ENCODE results near the gene RIMBP2. TPM values are rescaled to one million over a fixed set of nuclear protein-coding genes. Genes with fewer than 3 reads are reported as not detected.
A peak's percentile ranks its signal among the peaks of the same experiment; 100 is the strongest.

The RIMBP2 gene
- total RNA-seq, 1 donor from 2014 or later: 47.7 TPM

- FAIRE-seq (no peak), DNase-seq (ENCODE audit: low spot score in 2 of 2) (no peak)
Measured at GRCh38 chr12:130461839-130462557, 254.1 kb downstream of the RIMBP2 start.

DNA sequence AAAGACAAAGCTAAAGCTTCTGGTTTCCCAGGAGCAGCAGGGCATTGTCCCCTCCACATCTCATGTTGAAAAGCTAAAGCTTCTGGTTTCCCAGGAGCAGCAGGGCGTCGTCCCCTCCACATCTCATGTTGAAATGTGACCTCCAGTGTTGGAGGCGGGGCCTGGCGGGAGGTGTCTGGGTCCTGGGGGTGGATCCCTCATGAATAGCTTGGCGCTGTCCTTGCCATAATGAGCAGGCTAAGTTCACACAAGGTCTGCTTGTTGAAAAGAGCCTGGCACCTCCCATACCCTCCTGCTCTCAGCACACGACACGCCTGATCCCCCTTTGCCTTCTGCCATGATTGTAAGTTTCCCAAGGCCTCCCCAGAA lies 254.7 kb downstream of the RIMBP2 start:
- DNase-seq (ENCODE audit: low spot score in 2 of 2): no peak
- no peak for FAIRE-seq

GRCh38 chr12:130460611-130461446 lies 255.3 kb downstream of the RIMBP2 start:
- no peak for DNase-seq (ENCODE audit: low spot score in 2 of 2)
- FAIRE-seq: no peak

DNA sequence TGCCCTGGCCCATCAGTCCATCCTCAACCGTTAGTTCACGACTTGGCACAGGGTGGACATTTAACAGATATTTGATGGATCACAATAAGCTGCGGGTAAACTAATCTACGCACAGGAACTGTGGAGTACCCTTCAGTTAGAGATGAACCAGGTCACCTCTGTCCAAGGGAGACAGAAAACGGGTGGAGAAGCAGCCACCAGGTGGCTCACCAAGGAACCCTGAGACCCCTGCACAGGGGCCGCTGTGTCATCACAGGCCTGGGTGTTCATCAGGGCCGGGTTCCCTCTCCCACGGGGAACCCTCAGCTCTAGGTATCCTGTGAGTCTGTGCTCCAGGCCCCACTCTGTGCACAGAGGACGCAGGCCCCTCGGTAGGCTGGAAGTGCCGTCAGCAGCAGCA lies 256.2 kb downstream of the RIMBP2 start:
- FAIRE-seq: no peak
- DNase-seq (ENCODE audit: low spot score in 2 of 2): no peak

GRCh38 chr12:130458341-130458740 lies 257.8 kb downstream of the RIMBP2 start:
- DNase-seq (ENCODE audit: low spot score in 2 of 2) (no peak), FAIRE-seq (no peak)

- DNase-seq (ENCODE audit: low spot score in 2 of 2): no peak
- FAIRE-seq: no peak
Measured at GRCh38 chr12:130457215-130457614, 258.9 kb downstream of the RIMBP2 start.

GRCh38 chr12:130456375-130457199 lies 259.5 kb downstream of the RIMBP2 start:
- no peak for FAIRE-seq
- DNase-seq (ENCODE audit: low spot score in 2 of 2): peak in 1 of 2 donors; percentile 48

DNA sequence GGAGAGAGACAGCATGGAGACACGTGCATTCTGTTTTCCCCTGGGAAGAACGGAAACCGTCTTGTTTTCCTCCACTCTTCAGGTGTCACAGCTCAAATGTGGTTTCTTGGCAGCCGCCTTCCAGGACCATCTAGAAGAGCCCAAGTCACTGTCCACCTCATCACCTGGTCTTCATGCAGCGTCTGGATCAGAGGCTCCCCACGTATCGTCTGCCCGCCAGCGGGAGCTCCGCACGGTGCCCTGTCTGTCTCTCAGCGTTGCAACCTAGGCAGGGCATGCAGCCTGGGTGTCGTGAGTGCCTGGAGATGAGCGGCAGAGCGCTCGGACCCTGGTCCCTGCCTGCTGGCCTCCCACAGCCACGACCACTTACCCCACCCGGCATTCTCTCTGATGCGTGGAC lies 260.9 kb downstream of the RIMBP2 start:
- no peak for FAIRE-seq
- DNase-seq (ENCODE audit: low spot score in 2 of 2): no peak

- FAIRE-seq (no peak), DNase-seq (ENCODE audit: low spot score in 2 of 2) (no peak)
Measured at GRCh38 chr12:130454296-130454695, 261.8 kb downstream of the RIMBP2 start.

- FAIRE-seq: no peak
- DNase-seq (ENCODE audit: low spot score in 2 of 2): no peak
Measured at GRCh38 chr12:130452546-130452945, 263.6 kb downstream of the RIMBP2 start.

- FAIRE-seq: no peak
- no peak for DNase-seq (ENCODE audit: low spot score in 2 of 2)
Measured at GRCh38 chr12:130451001-130451930, 264.8 kb downstream of the RIMBP2 start.

DNA sequence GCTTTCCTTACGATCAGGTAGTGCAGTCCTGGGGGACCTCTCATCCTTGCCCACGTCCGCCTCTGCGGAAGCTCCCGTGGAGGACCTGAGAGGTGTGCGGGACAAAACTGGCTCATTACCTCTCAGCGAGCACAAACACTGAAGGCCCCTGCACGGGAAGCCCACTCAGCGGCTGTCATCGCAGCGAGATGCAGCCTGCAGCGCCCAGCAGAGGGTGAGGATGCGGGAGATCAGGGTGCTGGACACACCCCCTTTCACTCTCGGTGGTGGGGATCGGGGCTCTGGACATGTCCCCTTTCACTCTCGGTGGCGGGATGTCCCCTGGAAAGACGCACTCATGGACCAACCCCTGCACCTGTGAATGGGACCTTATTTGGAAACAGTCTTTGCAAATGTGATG lies 266.8 kb downstream of the RIMBP2 start:
- DNase-seq (ENCODE audit: low spot score in 2 of 2) (no peak), FAIRE-seq (no peak)

- FAIRE-seq (no peak), DNase-seq (ENCODE audit: low spot score in 2 of 2) (no peak)
Measured at GRCh38 chr12:130448044-130448821, 267.9 kb downstream of the RIMBP2 start.

GRCh38 chr12:130447655-130447965 lies 268.5 kb downstream of the RIMBP2 start:
- no peak for DNase-seq (ENCODE audit: low spot score in 2 of 2)
- FAIRE-seq: no peak

- FAIRE-seq (no peak), DNase-seq (ENCODE audit: low spot score in 2 of 2) (no peak)
Measured at GRCh38 chr12:130446846-130447654, 269.0 kb downstream of the RIMBP2 start.

GRCh38 chr12:130444986-130445385 lies 271.1 kb downstream of the RIMBP2 start:
- FAIRE-seq (no peak), DNase-seq (ENCODE audit: low spot score in 2 of 2) (no peak)

DNA sequence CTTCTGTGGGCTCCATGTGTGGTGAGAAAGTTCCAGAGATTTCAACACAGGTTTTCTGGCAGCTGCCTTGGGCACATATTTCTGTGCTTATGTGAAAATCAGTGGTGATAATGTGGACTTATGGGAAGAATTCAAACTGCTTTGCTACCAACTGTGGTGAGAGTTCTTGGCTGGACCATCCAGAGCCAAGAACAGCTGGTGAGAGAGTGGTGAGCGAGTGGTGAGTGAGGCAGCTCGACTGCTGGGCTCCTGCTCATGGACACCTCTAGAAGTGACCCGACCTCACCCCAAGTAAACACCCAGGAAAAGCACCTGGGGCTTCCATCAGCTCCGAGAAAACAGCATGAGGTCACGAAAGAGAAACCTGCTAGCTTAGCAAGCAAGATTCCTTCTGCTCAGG lies 272.0 kb downstream of the RIMBP2 start:
- no peak for DNase-seq (ENCODE audit: low spot score in 2 of 2)
- no peak for FAIRE-seq

Measured in frontal cortex (tissue), 4 donors.